H9 (cell line): ENCODE data around the gene CLDND1. TPM values are rescaled to one million over a fixed set of nuclear protein-coding genes. Genes with fewer than 3 reads are reported as not detected.

Source experiments
- DNase-seq: peaks from one replicate; pipeline ENCODE4 v3.0.0-alpha.2; 2017
- H2AFZ ChIP-seq: one replicate; pipeline ENCODE4 v1.6.1; 2013; ENCODE audit warnings: mild to moderate bottlenecking, low read length, control low read depth, moderate library complexity
- H2AK5ac ChIP-seq: 2 replicates; pipeline ENCODE4 v1.6.1; 2013; ENCODE audit warnings: low read length, control low read depth, mixed read lengths; ENCODE audit not compliant: insufficient read length
- H2BK120ac ChIP-seq: one replicate; pipeline ENCODE4 v1.6.1; 2013; ENCODE audit warnings: low read depth, mild to moderate bottlenecking, low read length, control low read depth, inconsistent platforms; ENCODE audit not compliant: poor library complexity, severe bottlenecking
- H2BK12ac ChIP-seq: 2 replicates; pipeline ENCODE4 v1.6.1; 2013; ENCODE audit warnings: low read length, control low read depth, mixed read lengths, low read depth; ENCODE audit not compliant: insufficient read length
- H2BK15ac ChIP-seq: 2 replicates; pipeline ENCODE4 v1.6.1; 2013; ENCODE audit warnings: low read depth, low read length, control low read depth
- H2BK20ac ChIP-seq: one replicate; pipeline ENCODE4 v1.6.1; 2013; ENCODE audit warnings: low read depth, mild to moderate bottlenecking, low read length, control low read depth, inconsistent platforms; ENCODE audit not compliant: poor library complexity, severe bottlenecking
- H2BK5ac ChIP-seq: 2 replicates; pipeline ENCODE4 v1.6.1; 2013; ENCODE audit warnings: low read length, control low read depth, mixed read lengths; ENCODE audit not compliant: insufficient read length
- H3K14ac ChIP-seq: 2 replicates; pipeline ENCODE4 v1.6.1; 2013; ENCODE audit warnings: low read length, control low read depth; ENCODE audit not compliant: insufficient read depth
- H3K18ac ChIP-seq: 2 replicates; pipeline ENCODE4 v1.6.1; 2013; ENCODE audit warnings: low read depth, mild to moderate bottlenecking, mixed read lengths, low read length, control low read depth; ENCODE audit not compliant: insufficient read length
- H3K23ac ChIP-seq: 2 replicates; pipeline ENCODE4 v1.6.1; 2013; ENCODE audit warnings: low read length, control low read depth, mixed read lengths, low read depth; ENCODE audit not compliant: insufficient read length
- H3K23me2 ChIP-seq: 2 replicates; pipeline ENCODE4 v1.6.1; 2013; ENCODE audit warnings: low read depth, mild to moderate bottlenecking, mixed read lengths, low read length, control low read depth; ENCODE audit not compliant: insufficient read length, poor library complexity, severe bottlenecking
- H3K27ac ChIP-seq: 2 replicates; pipeline ENCODE4 v1.5.1; 2013; ENCODE audit warnings: low read length, control low read depth, mixed read lengths, low read depth; ENCODE audit not compliant: insufficient read length
- H3K27me3 ChIP-seq: 2 replicates; pipeline ENCODE4 v1.6.1; 2013; ENCODE audit warnings: low read length, control low read depth, inconsistent platforms; ENCODE audit not compliant: insufficient read depth
- H3K4ac ChIP-seq: 2 replicates; pipeline ENCODE4 v1.6.1; 2013; ENCODE audit warnings: low read depth, mild to moderate bottlenecking, control low read depth, inconsistent platforms, low read length, moderate library complexity
- H3K4me1 ChIP-seq: 2 replicates; pipeline ENCODE4 v1.6.1; 2013; ENCODE audit warnings: low read length, control low read depth, inconsistent platforms; ENCODE audit not compliant: insufficient read depth
- H3K4me2 ChIP-seq: 2 replicates; pipeline ENCODE4 v1.6.1; 2013; ENCODE audit warnings: low read length, control low read depth, mixed read lengths; ENCODE audit not compliant: insufficient read length, insufficient read depth
- H3K56ac ChIP-seq: 2 replicates; pipeline ENCODE4 v1.6.1; 2013; ENCODE audit warnings: low read depth, mild to moderate bottlenecking, mixed read lengths, low read length, control low read depth; ENCODE audit not compliant: insufficient read length
- H3K79me1 ChIP-seq: 2 replicates; pipeline ENCODE4 v1.6.1; 2013; ENCODE audit warnings: low read depth, mild to moderate bottlenecking, moderate library complexity, low read length, control low read depth, inconsistent platforms; ENCODE audit not compliant: insufficient read depth, poor library complexity, severe bottlenecking
- H3K79me2 ChIP-seq: 2 replicates; pipeline ENCODE4 v1.6.1; 2013; ENCODE audit warnings: low read length, control low read depth, inconsistent platforms; ENCODE audit not compliant: insufficient read depth
- H3K9ac ChIP-seq: 2 replicates; pipeline ENCODE4 v1.6.1; 2013; ENCODE audit warnings: low read length, control low read depth, mixed read lengths; ENCODE audit not compliant: insufficient read length; ENCODE audit errors: extremely low read depth
- H3K9me3 ChIP-seq: one replicate; pipeline ENCODE4 v1.6.1; 2013; ENCODE audit warnings: low read depth, low read length, inconsistent platforms; ENCODE audit not compliant: control insufficient read depth
- H3T11ph ChIP-seq: one replicate; pipeline ENCODE4 v1.6.1; 2013; ENCODE audit warnings: mild to moderate bottlenecking, low read length, control low read depth, inconsistent platforms
- H4K20me1 ChIP-seq: one replicate; pipeline ENCODE4 v1.6.1; 2013; ENCODE audit not compliant: control insufficient read depth, insufficient read length, insufficient read depth
- H4K5ac ChIP-seq: 2 replicates; pipeline ENCODE4 v1.6.1; 2013; ENCODE audit warnings: low read depth, mild to moderate bottlenecking, mixed read lengths, low read length, control low read depth; ENCODE audit not compliant: insufficient read length
- H4K8ac ChIP-seq: replicated peaks from 2 replicates; pipeline ENCODE4 v1.6.1; 2013; ENCODE audit warnings: low read length, control low read depth, mixed read lengths, low read depth; ENCODE audit not compliant: insufficient read length
- H4K91ac ChIP-seq: 2 replicates; pipeline ENCODE4 v1.6.1; 2013; ENCODE audit warnings: low read depth, mild to moderate bottlenecking, moderate library complexity, mixed read lengths, low read length, control low read depth; ENCODE audit not compliant: insufficient read length
- H3K27ac Mint-ChIP-seq, 3 experiments: 2 replicates in 2 of 3; 3 replicates in 1 of 3; pipeline ENCODE4 v1.8.0; 2020 to 2021; ENCODE audit warnings: mixed read lengths in 3 of 3, mild to moderate bottlenecking in 1 of 3, moderate library complexity in 1 of 3
- H3K27me3 Mint-ChIP-seq: 2 replicates; pipeline ENCODE4 v1.8.0; 2021; ENCODE audit warnings: low read depth, mild to moderate bottlenecking, moderate library complexity, mixed read lengths
- H3K36me3 Mint-ChIP-seq, 3 experiments: 2 replicates in 2 of 3; 3 replicates in 1 of 3; pipeline ENCODE4 v1.8.0; 2020 to 2021; ENCODE audit warnings: low read depth in 3 of 3, mixed read lengths in 3 of 3; ENCODE audit not compliant: insufficient read depth in 1 of 3
- H3K4me1 Mint-ChIP-seq, 2 experiments: 2 replicates each; pipeline ENCODE4 v1.8.0; 2020; ENCODE audit warnings: mixed read lengths in 2 of 2
- H3K4me3 Mint-ChIP-seq, 2 experiments: 2 replicates in 1 of 2; 3 replicates in 1 of 2; pipeline ENCODE4 v1.8.0; 2020 to 2021; ENCODE audit warnings: mild to moderate bottlenecking in 2 of 2, mixed read lengths in 2 of 2, moderate library complexity in 1 of 2
- H3K9me3 Mint-ChIP-seq, 2 experiments: 2 replicates in 1 of 2; 3 replicates in 1 of 2; pipeline ENCODE4 v1.8.0; 2020; ENCODE audit warnings: mild to moderate bottlenecking in 2 of 2, mixed read lengths in 2 of 2, moderate library complexity in 1 of 2
- CTCF ChIP-seq: fragments of 200-600 bp; sonication (generic); conservative IDR thresholded peaks from 3 replicates; pipeline ENCODE4 v1.8.0; 2021; ENCODE audit warnings: antibody characterized with exemption, mild to moderate bottlenecking
- WGBS: extraction: QIAGEN DNeasy Blood & Tissue Kit; methylation state at CpG from one replicate; pipeline ENCODE4 v1.1.7; 2013; ENCODE audit warnings: missing lambda C conversion rate, low lambda C conversion rate, mixed read lengths; ENCODE audit not compliant: insufficient read length; ENCODE audit errors: extremely low coverage; 5-methylcytosine and 5-hydroxymethylcytosine counted together
- total RNA-seq: library from RNA; stranded (reverse); gene quantifications from 2 replicates; pipeline ENCODE4 v1.2.1, GENCODE V29; 2021

Gene CLDND1
- total RNA-seq, 1 experiment from 2014 or later = 83.0 TPM

GRCh38 chr3:98551754-98552153, 29.1 kb upstream of the CLDND1 start:
- no peak overlapping the region for H3K23ac ChIP-seq
- no peaks in the 10 kb centered on the region for H3K23me2 ChIP-seq
- H2BK20ac ChIP-seq = no peak overlapping the region
- H2BK120ac ChIP-seq = no peak overlapping the region
- no peak overlapping the region for H3T11ph ChIP-seq
- TF ChIP-seq CTCF = no peak
- no peak overlapping the region for H4K5ac ChIP-seq
- no peaks in the 10 kb centered on the region for H3K27me3 ChIP-seq
- H3K9me3 Mint-ChIP-seq = no peaks in the 10 kb centered on the region
- no peaks in the 10 kb centered on the region for H3K27me3 Mint-ChIP-seq
- H3K9me3 ChIP-seq = no peaks in the 10 kb centered on the region
- no CpG with 5 or more reads among the region's 3 CpGs for WGBS
- no peak overlapping the region for H3K18ac ChIP-seq
- H3K27ac ChIP-seq = no peak overlapping the region
- no peak overlapping the region for H2BK5ac ChIP-seq
- no peak overlapping the region for H3K4me2 ChIP-seq
- H2AFZ ChIP-seq = no peak overlapping the region
- H3K27ac Mint-ChIP-seq = no peak overlapping the region
- no peak overlapping the region for H3K4me3 Mint-ChIP-seq
- no peak overlapping the region for H3K14ac ChIP-seq
- no peak overlapping the region for H2AK5ac ChIP-seq
- H3K4me1 Mint-ChIP-seq = peaks cover 0 to 5% of the 10 kb centered on the region in 2 experiments; a peak in 1 of 4 replicates
- no peak overlapping the region for H4K8ac ChIP-seq
- no peaks in the 10 kb centered on the region for H4K20me1 ChIP-seq
- no peak overlapping the region for H2BK15ac ChIP-seq
- H3K79me1 ChIP-seq = no peaks in the 10 kb centered on the region
- no peaks in the 10 kb centered on the region for H3K36me3 Mint-ChIP-seq
- no peak for DNase-seq
- no peak overlapping the region for H3K9ac ChIP-seq
- H4K91ac ChIP-seq = no peak overlapping the region
- H3K79me2 ChIP-seq = no peaks in the 10 kb centered on the region
- H3K4me1 ChIP-seq = no peaks in the 10 kb centered on the region
- H3K56ac ChIP-seq = no peak overlapping the region
- no peak overlapping the region for H3K4ac ChIP-seq
- H2BK12ac ChIP-seq = no peak overlapping the region
